CD4-positive, alpha-beta T cell treated with Interleukin-1 beta for 1 hour (primary cell): ENCODE data around the gene CCDC188.

Experiments
- DNase-seq, 2 donors: peaks; one replicate each; pipeline ENCODE4 v3.0.0-alpha.2; 2020 to 2022

CCDC188 gene

DNA sequence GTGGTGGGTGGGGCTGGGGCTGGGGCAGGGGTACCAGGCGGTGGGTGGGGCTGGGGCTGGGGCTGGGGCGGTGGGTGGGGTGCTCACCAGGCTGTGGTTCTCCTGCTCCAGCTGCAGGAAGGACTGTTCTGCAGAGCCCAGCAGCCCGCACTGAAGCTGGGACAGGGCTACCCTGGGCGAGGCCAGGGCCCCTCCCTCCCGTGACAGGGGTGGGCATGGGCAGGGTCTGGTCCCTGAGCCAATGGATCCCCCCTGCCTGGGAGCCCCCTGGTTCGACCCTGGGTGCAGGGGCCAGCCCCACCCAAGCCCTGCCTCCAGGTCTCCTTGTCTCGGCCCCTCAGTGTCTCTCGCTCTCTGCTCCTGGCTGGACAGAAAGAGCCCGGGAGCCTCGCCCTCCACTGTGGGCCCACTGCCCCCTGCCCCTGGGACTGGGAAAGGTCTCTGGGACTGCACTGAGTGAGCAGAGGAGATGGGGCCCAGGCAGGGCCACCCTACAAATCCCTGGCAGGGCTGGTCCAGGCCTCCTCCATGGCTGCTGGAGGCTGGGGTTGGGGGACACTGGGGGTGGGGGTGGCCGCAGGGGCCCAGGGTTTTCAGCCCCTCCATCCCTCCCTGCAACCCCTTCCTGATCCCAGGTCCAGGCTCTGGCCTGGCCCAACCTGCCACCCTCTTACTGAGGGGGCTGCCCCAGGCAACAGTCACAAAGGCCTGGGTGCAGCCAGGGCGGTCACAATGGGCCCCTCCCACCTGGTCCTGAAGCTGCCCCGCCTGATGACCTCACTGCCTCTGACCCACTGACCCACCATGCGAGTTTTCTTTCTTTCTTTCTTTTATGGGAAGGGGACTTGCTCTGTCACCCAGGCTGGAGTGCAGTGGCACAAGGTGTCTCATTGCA is at the start of gene CCDC188:
TSS of gene CCDC188 (minus strand) at position 675 of the 895 bp plus-strand sequence. CDS start at position 606, 69 bp downstream.
- DNase-seq = no peak

DNA sequence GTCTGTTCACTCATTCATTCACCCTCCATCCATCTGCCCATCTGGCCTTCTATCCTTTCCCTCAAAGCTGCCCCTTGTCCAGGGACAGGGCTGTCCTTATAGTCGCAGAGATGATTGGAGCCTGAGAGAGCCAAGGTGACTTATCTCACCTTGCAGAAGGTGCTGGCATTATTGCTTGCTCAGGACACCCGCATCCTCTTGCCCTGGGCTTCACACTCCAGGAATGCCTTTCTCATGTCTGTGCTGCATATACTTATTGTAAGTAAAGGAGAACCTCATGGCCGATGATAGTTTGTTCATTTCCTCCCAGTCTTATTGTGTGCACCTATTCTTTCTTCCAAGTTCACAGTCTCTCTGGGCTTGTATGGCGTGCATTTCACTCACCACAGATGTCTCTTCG is 49.1 kb upstream of the CCDC188 start:
- no peak for DNase-seq

DNA sequence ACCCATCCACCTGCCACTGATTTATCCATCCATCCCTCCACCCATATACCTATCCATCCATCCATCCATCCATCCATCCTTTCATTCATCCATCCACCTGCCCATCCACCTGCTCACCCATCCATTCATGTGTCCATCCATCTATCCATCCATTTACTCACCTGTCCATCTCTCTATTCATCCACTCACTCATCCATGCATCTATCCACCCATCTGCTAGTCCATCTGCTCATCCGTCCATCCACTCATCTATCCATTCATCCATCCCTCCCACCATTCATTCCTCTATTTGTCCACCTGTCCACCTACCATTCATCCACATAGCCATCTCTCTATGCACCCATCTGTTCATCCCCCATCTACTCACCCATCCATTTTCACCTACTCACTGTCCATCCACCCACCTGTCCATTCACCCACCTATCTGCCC is 48.6 kb upstream of the CCDC188 start:
- DNase-seq = no peak

DNA sequence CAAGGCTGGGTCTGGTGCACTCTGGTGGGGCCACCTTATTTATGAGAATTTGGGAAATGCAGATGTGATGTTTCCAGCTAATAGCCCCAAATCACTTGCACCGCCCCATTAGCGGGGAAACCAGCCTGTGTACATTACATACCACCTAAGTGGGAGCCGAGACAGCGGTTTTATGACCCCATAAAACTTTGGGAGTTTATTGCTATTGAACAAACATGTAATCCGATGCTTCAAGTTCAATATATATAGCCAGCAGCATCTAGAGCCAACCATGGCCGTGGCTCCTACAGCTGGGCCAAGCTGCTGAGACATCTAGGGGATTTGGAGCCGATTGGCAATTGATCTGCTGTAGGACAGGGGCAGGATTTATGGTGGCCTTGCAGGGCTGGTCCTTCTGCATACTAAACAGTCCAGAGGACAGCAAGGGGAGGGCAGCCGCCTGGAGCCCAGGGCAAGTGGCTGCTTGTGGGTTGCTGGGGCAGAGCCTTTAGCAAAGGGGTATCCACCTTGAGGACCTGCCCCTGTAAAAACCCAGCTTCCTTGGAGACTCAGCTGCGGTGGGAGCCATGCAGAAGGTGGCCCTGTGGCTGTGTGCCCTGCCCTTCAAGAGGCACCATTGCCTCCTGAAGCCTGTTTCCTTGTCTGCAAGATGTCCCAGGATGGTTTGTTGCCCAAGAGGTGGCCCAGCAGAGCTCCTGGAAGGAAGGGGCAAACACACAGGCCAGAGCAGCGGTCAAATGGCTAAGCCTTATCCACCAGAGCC is 47.9 kb upstream of the CCDC188 start:
- no peak for DNase-seq

DNA sequence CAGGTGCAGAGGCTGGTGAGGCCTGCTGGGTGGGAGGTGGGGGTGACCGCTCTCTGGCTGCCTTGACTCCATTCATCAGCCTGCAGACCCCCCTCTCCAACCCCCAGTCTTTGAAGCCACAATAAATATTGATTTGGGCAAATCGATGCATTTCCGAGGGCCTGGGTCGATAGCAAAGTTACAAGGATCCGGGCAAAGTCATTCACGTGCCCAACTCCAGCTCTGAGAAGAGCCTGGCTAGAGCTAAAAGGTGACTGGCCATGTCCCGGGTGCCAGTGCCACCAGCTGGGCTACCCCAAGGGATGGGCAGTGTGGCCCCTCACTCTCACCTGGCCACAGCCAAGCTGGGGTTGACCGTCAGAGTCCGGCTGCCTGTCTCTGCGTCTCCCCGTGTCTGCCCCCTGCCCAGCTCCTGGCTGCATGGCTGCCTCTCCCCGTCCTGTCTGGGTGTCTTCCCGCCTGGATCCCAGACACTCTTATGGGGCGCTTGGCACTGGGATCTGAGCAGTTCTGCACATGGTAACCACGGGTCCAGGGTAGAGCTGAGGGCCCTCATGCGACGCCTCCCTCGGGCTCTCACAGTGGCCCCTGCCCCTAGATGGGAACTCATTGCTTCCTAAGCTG is 46.7 kb upstream of the CCDC188 start:
- DNase-seq = no peak

DNA sequence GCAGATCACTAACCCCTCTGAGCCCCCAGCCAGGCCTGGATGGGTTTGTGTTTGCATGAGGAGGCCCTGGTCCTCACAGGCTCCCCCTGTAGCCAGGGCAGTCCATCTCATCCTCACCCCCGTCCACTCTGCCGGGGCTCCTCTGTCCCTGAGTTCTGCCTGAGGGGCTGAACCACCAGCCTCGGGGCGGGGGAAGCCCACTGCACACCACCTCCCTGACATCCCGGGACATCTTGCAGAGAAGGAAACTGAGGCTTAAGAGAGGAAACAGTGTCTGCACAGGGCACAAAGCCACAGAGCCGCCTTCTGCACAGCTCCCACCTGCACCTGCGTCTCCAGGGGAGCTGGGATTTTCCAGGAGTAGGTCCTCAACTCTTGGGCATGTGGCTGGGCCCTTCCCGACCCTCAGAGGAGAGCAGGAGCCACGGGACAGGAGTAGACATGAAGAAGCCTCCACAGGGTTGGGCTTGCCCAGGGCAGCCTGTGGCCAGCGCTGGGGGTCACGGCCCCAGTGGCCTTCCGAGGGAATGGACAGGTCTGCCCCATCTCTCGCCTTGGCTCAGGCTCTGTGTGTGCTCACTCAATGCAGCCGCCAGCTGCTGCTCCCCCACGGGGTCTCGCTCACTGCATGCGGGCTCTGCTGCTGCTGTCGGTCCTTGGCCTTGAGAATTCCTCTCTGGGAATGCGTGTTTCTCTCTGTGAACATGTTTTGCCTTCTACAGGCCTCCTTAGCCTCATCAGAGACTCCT is 45.4 kb upstream of the CCDC188 start:
- DNase-seq = no peak

DNA sequence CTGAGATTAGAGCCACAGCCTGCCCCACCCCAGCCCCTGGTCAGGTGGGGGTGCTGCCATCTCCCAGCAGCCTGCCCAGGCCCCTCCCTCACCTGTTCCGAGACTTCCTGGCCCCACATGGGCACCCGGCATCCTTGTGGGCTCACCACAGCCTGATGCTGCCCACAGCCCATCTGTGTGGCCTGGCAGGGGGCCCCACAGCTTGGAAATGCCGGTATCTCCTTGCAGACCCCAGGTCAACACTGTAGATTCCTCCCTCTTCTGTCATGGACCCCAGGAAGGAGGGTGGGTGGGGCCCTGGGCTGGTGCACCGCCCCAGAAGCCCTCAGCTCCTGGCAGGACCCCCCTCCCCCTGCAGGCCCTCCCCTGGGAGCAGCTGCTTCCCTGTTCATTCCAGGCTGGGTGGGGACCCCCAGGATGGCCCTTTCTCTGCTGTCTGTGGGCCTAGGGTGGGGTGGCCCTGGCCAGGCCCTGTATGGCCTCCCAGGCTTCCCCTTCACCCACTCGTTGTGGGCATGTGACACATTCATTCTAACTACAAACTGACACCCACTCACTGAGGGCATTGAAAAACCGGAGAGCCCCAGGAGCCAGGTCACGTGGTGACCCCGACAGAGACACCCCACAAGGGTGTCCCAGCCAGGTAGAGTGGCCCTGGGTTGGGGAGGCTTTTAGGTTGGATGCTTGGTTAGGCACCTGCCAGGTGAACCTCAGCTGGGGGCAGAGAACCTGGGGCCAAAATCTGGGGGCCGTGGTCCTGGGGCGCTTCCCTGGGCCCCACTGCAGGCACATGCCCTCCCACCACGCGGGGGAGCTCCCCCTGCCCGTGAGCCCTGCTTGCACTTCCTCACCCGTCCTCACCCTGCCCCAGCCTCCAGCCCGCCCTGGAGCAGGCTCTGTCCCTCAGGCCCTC is 44.1 kb upstream of the CCDC188 start:
- DNase-seq = no peak

DNA sequence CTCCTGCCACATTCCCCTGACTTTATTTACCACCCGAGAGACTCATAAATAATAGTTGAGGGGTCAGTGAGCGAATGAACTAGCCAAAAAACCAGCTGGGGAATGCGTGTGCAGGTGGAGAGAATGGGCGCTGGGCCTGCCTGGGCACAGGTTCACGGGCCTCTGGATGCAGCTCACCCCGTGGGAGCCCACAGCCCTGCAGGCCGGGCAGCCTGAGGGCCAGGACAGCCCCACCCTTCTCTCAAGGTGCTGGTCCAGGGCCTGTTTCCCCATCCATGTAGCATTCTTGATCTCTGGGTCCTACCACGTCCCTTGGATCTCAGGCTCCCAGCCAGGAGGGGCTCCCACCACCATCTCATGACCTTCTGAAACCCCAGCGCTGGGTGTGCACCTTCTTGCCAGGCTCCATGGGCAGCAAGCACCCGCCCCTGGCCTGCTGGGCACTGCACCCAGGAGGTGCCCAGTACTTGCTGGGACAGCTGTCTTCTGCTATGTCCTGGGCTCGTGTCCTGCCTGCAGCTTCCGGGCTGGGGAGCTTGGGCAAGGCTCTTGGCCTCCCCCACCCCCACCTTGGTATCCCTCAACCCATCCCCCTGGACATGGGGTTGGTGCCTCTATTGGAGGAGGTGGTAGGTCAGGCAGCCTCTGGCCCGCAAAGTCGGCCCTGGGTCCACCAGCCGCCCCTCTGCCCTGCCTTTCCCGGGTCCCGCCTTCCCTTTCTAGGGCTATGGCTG is 43.1 kb upstream of the CCDC188 start:
- DNase-seq = no peak

DNA sequence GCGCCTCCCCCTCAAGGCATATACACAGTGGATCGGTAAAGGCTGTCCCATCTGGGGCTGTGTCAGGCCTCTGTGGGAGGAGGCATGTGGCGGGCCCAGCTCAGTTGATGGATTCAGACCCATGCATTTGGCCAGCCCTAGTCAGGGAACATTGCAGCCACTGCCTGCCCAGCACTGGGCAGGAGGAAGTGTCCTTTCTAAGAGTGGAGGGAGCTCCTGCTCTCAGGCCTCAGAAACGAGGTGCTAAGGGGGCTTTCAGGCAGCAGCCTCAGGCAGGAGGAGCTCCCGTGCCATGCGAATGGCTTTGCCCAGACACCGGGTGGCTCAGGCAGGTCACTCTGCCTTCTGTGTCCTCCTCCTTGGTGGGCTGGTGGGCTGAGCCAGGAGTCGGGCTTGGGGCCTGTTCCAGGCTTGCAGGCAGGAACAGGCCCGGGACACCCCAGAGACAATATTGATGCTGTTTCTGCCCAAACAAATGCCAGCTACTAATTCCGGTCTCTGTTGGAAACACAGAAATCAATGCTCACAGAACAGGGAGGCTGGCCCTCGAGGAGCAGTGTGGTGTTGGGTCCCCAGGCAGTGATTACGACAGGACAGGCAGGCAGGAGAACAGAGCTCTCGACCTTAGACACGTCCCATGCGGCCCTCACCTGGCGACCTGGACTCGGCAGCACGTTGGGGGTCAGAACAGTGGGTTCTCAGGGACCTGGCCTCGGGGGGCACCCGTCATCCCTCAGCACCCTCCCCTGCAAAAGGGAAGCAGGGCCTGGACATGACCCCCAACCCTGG is 42.3 kb upstream of the CCDC188 start:
- no peak for DNase-seq

DNA sequence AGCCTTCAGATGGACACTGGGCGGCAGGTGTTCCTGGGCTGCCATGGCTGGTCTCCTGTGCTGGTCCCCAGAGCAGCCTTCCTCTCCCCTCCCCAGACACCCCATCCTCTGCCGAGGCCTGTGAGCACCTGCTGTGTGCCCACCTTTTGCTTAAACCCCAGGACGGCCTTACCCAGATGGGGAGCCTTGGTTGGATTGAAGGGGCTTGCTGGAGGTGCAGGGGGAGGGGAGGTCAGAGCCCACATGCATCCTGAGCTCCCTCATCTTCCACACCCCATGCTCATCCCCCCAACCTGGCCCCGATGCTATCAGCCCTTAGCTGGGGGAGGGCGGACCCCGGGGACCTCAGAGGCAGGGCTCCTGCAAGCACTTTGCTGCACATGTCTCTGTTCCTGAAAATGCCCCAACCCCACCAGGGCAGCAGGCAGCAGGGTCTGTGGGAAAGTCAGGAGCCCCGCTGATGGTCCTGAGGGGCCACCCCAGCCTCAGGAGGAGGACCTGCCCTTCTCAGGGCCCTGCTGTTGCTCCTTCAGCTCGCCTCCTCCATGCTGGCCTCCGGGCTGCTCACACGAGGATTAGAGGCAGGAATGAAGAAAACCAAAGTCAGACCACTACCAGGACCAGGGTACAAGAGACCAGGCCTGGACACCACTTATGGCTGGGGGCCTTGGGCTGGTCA is 41.6 kb upstream of the CCDC188 start:
- DNase-seq = no peak

DNA sequence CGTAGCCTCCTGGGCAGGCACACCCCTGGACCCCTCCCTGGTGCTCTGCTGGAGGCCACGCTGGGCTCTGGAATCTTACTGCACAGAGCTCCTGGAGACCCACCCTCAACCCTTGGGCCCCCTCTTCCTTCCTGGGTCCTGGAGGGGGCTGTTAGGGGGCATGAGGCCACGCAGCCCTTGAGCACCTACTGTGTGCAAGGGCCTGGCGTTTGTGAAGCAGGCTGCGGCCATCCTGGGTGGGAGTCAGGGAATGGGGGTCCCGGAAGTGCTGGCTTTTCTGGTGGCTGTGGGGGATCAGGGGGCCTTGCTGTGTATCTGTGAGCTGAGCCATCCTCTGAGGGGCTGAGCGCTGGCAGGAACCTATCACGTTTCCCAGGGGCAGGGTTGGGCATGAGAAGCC is 40.9 kb upstream of the CCDC188 start:
- DNase-seq = no peak

DNA sequence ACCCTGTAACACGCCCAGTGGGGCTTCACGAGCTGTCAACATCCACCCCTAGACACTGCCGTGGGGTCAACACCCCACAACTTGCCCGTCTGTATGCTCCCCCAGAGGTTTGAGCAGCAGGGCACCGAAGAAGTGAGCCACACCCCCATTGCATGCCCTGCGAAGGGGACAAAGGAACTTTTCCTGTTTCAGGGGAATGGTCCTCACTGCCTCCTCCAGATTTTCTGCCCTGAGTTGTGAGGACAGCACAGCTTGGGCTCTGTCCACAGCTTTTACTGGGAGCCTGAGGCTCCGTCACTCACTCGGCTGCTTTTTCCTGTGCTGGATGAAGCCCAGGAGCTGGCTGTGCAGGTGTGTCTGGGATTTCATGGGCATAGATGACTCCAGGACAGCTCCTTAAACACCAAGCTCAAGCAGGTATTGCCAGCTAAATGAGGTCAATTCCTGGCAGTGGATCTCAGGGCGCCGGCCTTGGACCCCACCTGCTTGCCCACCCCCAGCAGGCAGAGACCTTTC is 40.2 kb upstream of the CCDC188 start:
- no peak for DNase-seq

DNA sequence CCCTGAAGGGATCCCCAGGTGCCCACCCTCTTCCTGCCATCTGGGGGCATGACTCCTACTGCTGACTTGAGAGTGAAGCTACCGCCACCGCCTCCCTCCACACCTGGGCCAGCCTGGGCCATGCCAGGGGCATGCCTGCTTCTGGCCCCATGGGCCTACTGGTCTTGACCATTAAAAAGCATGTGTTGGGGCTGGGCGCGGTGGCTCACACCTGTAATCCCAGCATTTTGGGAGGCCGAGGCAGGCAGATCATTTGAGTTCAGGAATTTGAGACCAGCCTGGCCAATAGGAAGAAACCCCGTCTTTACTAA is 37.7 kb upstream of the CCDC188 start:
- DNase-seq = no peak

DNA sequence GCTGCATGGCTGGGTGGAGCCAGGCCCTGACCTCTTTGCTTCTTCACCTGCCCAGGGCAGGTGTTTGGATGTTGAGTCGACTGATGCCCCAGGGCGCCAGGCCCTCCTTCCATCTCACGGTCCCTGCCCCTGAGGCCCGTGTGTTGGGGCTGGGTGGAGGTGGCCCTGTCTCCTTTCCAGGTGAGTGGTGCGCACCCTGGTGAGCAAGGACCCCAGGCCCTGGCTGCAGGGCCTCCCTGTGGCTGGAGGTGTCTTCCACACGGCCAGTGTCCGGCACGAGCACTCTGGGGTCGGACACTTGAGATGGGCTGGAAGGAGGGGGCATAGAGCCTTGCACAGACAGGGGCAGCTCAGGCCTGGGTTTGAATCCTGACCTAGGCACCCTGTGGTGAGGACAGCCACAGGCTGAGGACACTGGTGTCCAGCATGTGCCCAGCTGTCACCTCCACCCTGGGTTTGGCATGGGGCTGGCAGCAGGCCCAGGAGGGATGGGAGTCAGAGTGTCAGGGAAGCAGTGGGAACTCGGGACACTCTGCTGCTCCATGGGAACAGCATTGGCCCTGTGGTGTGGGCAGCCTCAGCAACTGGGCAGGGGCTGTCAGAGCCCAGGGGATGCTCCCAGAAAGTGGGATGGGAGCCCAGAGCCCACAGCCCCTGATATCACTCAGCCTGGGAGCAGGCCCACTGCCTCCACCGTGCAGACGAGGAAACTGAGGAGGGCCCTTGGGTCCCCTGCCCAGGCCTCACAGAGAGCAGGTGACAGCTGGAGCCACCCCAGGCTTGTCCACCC is 37.1 kb upstream of the CCDC188 start:
- DNase-seq = no peak

DNA sequence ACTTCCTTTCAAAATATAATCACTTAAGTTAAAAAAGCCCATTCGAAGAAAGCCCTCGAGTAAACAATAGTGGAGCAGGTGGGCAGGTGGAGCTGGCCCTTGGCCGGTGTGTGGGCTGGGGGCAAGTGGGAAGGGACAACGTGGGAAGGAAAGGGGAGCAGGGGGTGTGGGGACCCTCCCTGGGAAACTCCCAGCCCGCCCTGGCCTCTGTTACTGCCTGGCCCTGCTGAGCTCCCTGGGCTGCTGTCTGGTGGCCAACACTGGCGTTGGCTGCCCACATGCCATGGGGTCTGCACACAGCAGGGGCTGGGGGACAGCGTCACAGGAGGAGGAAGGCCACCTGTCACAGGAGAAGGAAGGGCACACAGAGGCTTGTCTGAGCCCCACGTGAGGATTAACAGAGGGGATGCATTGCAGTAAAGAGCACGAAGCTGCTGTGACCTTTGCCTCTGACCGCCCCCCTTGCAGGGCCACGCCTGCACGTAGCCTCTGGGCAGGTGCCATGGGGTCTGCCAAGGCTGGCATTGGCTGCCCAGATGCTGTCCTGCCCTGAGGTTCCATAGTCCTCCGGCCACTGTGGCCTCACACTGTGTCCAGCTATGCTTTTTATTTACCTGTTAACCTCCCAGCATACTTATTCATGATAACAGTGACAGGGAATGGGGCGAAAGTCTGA is 36.2 kb upstream of the CCDC188 start:
- DNase-seq = no peak

DNA sequence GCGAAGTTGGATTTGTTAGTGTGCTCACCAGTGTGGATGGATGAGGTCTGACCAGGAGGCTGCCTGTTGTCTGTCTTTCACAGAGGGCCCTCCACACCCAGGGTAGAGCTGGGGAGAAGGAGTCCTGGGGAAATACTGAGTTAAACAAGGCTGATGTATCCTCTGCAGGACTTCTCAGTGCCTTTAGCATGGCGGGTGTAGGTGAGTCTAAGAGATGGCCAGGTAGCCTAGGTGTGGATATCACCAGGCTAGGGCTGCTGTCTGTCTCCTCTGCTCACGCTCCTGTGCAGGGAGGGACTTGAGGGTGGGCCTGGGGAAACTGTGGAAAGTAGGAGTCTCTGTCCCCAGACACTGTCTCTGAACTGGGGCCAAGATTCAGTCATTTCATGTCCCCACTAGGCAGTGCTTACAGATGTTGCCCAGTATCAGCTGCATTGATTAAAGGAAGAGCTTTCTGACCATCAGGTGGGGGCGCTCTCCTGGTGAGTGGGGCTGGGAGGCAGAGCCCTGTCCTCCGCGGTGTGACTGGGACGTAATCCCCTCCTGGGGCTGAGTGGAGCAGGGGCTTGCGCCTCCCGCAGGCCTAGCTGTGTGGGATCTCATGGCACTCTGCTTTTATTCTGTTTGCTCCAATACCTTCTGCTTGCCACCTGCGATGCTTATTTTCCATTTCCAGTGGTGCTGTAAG is 35.5 kb upstream of the CCDC188 start:
- no peak for DNase-seq

DNA sequence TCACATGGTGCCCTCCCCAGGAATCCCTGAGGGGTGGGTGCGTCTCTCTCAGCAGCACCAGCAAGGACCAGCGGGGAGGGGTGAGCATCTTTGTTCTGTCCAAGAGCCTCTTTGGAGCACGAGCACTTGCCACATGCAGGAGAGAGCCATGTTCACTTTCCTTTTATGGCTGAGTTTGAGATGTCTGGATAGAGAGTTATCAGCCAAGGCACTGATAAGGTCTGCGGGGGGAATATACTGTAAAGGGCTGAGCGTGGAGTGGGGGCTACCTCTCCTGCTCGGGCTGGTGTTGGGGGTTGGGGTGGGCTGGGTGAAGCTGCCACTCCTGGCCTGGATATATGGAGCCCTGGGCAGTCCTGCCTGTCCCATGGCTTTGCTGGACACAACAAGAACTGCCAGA is 34.9 kb upstream of the CCDC188 start:
- DNase-seq = no peak
